ENCODE results near the gene SGTA.

DNA sequence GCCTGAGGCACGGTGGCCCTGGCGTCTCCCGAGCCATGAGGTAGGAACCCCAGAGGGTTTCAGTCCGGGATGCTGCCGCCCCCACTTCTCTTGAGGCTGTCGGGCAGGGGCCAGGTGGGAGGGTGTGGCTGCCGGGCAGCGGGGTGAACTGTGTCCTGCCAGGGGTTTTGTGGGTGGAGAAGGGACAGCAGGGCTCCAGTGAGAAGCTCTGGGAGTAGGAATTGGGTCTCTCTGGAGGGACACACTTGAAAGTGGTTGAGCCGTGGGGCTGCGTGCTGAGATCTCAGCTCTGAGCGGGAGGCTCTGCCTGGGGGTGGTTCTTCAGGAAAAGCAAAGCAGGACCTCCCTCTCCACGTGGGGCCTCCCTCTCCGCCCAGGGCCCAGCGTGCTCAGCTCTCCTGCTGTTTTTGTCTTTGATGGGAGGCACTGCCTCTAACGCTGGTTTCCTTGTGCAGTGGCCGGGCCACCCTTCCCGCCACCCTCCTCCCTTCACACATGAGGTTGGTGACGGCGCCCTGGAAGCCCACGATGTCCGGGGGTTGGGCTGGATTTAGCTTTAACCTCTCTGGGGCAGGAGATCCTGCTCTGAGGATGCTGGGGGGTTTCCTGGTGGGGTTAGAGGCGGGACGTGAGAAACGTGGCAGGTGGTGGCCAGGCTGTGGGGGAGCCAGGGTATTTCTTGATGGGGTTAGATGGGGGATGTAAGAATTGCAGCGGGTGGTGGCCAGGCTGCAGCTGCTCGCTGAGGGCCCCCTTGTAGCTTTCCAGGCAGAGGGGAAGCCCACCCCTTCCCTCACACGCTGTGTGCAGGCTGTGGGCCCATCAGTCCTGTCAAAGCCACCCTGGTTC is 21.3 kb upstream of the SGTA start:
- TF ChIP-seq, protein P1, sequence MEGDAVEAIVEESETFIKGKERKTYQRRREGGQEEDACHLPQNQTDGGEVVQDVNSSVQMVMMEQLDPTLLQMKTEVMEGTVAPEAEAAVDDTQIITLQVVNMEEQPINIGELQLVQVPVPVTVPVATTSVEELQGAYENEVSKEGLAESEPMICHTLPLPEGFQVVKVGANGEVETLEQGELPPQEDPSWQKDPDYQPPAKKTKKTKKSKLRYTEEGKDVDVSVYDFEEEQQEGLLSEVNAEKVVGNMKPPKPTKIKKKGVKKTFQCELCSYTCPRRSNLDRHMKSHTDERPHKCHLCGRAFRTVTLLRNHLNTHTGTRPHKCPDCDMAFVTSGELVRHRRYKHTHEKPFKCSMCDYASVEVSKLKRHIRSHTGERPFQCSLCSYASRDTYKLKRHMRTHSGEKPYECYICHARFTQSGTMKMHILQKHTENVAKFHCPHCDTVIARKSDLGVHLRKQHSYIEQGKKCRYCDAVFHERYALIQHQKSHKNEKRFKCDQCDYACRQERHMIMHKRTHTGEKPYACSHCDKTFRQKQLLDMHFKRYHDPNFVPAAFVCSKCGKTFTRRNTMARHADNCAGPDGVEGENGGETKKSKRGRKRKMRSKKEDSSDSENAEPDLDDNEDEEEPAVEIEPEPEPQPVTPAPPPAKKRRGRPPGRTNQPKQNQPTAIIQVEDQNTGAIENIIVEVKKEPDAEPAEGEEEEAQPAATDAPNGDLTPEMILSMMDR (conservative IDR thresholded peaks at IDR 0.05; ENCODE audit: low read depth in 2 of 2), result no peak
- TF ChIP-seq EZH2 (IDR thresholded peaks at IDR 0.05; ENCODE audit: low read depth, unreplicated experiment) (no peak), STAT1 (IDR thresholded peaks at IDR 0.05; ENCODE audit: unreplicated experiment) (no peak)
- TF ChIP-seq, protein P2, sequence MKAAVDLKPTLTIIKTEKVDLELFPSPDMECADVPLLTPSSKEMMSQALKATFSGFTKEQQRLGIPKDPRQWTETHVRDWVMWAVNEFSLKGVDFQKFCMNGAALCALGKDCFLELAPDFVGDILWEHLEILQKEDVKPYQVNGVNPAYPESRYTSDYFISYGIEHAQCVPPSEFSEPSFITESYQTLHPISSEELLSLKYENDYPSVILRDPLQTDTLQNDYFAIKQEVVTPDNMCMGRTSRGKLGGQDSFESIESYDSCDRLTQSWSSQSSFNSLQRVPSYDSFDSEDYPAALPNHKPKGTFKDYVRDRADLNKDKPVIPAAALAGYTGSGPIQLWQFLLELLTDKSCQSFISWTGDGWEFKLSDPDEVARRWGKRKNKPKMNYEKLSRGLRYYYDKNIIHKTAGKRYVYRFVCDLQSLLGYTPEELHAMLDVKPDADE (IDR thresholded peaks at IDR 0.05), result no peak
